ENCODE data around the gene SNTB2.

The SNTB2 gene

DNA sequence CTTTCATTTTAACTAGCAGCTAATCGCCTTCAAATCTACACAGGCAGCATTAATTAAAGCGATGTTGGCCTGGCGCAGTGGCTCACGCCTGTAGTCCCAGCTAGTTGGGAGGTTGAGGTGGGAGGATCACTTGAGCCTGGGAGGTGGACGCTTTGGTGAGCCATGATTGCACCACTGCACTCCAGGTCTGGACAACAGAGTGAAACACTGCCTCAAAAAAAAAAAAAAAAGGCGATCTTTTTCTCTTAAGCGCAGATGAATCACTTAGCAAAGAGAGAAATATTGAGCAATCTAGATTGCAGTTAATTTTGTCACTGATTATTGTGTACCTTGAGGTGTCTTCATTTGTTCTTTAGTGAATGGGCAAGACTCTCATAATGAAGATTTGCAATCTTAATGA is 12.4 kb downstream of the SNTB2 start:
- no peaks in the 10 kb centered on the region for H3K9me3 ChIP-seq (ENCODE audit: control insufficient read depth in 1 of 2, low read length in 2 of 2)
- no peak overlapping the region for H3K4me3 ChIP-seq (ENCODE audit: low read depth in 1 of 2, low read length in 2 of 2)
- H3K36me3 ChIP-seq (ENCODE audit: control insufficient read depth in 1 of 2, insufficient read depth in 2 of 2, low read length in 2 of 2): no peaks in the 10 kb centered on the region
- H3K4me1 ChIP-seq (ENCODE audit: control insufficient read depth in 1 of 2, insufficient read depth in 2 of 2, low read length in 2 of 2): peaks cover 4 to 31% of the 10 kb centered on the region in 2 donors
- H3K27ac ChIP-seq (ENCODE audit: low read length): no peak overlapping the region
- no peaks in the 10 kb centered on the region for H3K27me3 ChIP-seq (ENCODE audit: low read depth, low read length)

DNA sequence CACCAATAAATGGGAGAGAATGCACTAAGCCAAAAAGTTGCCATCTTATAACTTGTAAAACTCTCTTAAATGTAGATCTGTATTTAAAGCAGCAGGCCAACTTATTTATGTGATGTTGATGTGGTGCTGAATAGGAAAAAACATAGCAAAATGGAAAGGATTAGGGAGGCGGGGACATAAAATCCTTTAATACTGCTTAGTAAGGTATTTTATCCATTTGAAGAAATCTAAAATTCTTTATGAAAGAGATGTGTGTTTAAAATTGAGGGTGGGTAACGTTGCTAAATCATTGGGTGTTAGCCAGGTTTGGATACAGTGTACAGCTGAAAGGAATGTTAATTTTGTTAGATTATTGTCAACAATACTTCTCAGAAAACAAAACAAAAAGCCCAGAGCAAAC is 14.3 kb downstream of the SNTB2 start:
- Histone ChIP-seq H3K27me3 (ENCODE audit: low read depth, low read length) (no peaks in the 10 kb centered on the region), H3K9me3 (ENCODE audit: control insufficient read depth in 1 of 2, low read length in 2 of 2) (no peaks in the 10 kb centered on the region), H3K4me1 (ENCODE audit: control insufficient read depth in 1 of 2, insufficient read depth in 2 of 2, low read length in 2 of 2) (peaks cover 4 to 29% of the 10 kb centered on the region in 2 donors), H3K27ac (ENCODE audit: low read length) (no peak overlapping the region), H3K4me3 (ENCODE audit: low read depth in 1 of 2, low read length in 2 of 2) (no peak overlapping the region), H3K36me3 (ENCODE audit: control insufficient read depth in 1 of 2, insufficient read depth in 2 of 2, low read length in 2 of 2) (no peaks in the 10 kb centered on the region)

- H3K9me3 ChIP-seq (ENCODE audit: control insufficient read depth in 1 of 2, low read length in 2 of 2): no peaks in the 10 kb centered on the region
- H3K27ac ChIP-seq (ENCODE audit: low read length): no peak overlapping the region
- H3K27me3 ChIP-seq (ENCODE audit: low read depth, low read length): no peaks in the 10 kb centered on the region
- H3K36me3 ChIP-seq (ENCODE audit: control insufficient read depth in 1 of 2, insufficient read depth in 2 of 2, low read length in 2 of 2): no peaks in the 10 kb centered on the region
- peaks cover 4 to 29% of the 10 kb centered on the region in 2 donors for H3K4me1 ChIP-seq (ENCODE audit: control insufficient read depth in 1 of 2, insufficient read depth in 2 of 2, low read length in 2 of 2)
- no peak overlapping the region for H3K4me3 ChIP-seq (ENCODE audit: low read depth in 1 of 2, low read length in 2 of 2)
Observed at GRCh38 chr16:69201787-69202186, 14.8 kb downstream of the SNTB2 start.

GRCh38 chr16:69204172-69204571 is 17.2 kb downstream of the SNTB2 start:
- Histone ChIP-seq H3K27ac (ENCODE audit: low read length) (no peak overlapping the region), H3K4me1 (ENCODE audit: control insufficient read depth in 1 of 2, insufficient read depth in 2 of 2, low read length in 2 of 2) (peaks cover 4 to 26% of the 10 kb centered on the region in 2 donors), H3K9me3 (ENCODE audit: control insufficient read depth in 1 of 2, low read length in 2 of 2) (no peaks in the 10 kb centered on the region), H3K27me3 (ENCODE audit: low read depth, low read length) (no peaks in the 10 kb centered on the region), H3K4me3 (ENCODE audit: low read depth in 1 of 2, low read length in 2 of 2) (no peak overlapping the region), H3K36me3 (ENCODE audit: control insufficient read depth in 1 of 2, insufficient read depth in 2 of 2, low read length in 2 of 2) (no peaks in the 10 kb centered on the region)

DNA sequence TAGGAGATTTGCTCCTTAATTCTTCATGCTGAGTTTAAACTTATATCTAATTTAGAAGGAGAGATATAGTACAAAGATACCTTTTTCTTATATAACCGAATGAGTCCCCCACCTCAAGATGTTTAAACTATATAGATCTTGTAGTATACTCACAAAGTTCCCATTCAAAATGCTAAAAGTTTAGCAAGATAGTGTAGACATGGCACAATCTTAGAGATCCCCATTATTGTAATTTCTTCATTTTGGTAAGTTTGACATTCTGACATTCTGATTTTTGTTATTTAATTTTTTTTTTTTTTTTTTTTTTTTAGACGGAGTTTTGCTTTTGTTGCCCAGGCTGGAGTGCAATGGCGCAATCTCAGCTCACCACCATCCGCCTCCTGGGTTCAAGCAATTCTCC is 22.8 kb downstream of the SNTB2 start:
- Histone ChIP-seq H3K27me3 (ENCODE audit: low read depth, low read length) (no peaks in the 10 kb centered on the region), H3K9me3 (ENCODE audit: control insufficient read depth in 1 of 2, low read length in 2 of 2) (no peaks in the 10 kb centered on the region), H3K36me3 (ENCODE audit: control insufficient read depth in 1 of 2, insufficient read depth in 2 of 2, low read length in 2 of 2) (no peaks in the 10 kb centered on the region), H3K4me3 (ENCODE audit: low read depth in 1 of 2, low read length in 2 of 2) (no peak overlapping the region), H3K27ac (ENCODE audit: low read length) (no peak overlapping the region), H3K4me1 (ENCODE audit: control insufficient read depth in 1 of 2, insufficient read depth in 2 of 2, low read length in 2 of 2) (peaks cover 0 to 3% of the 10 kb centered on the region in 2 donors)

DNA sequence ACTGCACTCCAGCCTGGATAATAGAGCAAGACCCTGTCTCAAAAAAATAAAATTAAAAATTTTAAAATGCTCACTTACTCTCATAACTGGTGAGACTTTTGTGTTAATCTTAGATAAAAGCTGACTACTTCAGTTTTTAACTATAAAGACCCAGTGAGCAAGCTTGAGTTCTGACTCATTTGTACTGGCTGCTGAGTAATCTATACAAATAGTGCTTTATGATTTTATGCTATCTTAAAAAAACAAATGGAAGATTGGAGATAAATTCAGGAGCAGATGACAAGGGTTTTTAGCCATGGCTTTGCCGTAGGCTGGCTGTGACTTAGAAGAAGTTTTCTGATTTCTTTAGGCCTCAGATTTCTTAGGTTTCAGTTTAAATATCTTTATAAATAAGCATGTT is 30.5 kb downstream of the SNTB2 start:
- Histone ChIP-seq H3K27me3 (ENCODE audit: low read depth, low read length) (no peaks in the 10 kb centered on the region), H3K27ac (ENCODE audit: low read length) (no peak overlapping the region), H3K4me3 (ENCODE audit: low read depth in 1 of 2, low read length in 2 of 2) (no peak overlapping the region), H3K36me3 (ENCODE audit: control insufficient read depth in 1 of 2, insufficient read depth in 2 of 2, low read length in 2 of 2) (no peaks in the 10 kb centered on the region), H3K9me3 (ENCODE audit: control insufficient read depth in 1 of 2, low read length in 2 of 2) (no peaks in the 10 kb centered on the region), H3K4me1 (ENCODE audit: control insufficient read depth in 1 of 2, insufficient read depth in 2 of 2, low read length in 2 of 2) (peaks cover 0 to 7% of the 10 kb centered on the region in 2 donors)

DNA sequence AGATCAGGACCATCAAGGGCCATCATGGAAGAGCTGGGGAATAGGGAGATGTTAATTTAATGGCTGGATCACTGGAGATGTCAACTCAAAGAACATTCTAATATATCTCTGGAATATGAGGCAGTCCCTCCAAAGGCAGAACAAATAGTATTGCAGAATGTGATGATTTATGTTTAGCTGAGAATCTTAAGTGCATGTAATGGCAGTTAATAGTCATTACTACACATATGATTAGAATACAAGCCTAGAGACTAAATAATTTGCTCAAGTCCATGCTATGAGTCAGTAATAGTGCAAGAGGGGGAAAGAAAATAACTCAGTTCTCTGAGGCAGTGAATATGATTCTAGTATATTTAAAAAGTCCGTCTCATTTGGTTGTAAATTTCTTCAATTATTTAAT is 32.3 kb downstream of the SNTB2 start:
- peaks cover 0 to 7% of the 10 kb centered on the region in 2 donors for H3K4me1 ChIP-seq (ENCODE audit: control insufficient read depth in 1 of 2, insufficient read depth in 2 of 2, low read length in 2 of 2)
- no peak overlapping the region for H3K4me3 ChIP-seq (ENCODE audit: low read depth in 1 of 2, low read length in 2 of 2)
- no peaks in the 10 kb centered on the region for H3K36me3 ChIP-seq (ENCODE audit: control insufficient read depth in 1 of 2, insufficient read depth in 2 of 2, low read length in 2 of 2)
- H3K27ac ChIP-seq (ENCODE audit: low read length): no peak overlapping the region
- H3K9me3 ChIP-seq (ENCODE audit: control insufficient read depth in 1 of 2, low read length in 2 of 2): no peaks in the 10 kb centered on the region
- H3K27me3 ChIP-seq (ENCODE audit: low read depth, low read length): no peaks in the 10 kb centered on the region

DNA sequence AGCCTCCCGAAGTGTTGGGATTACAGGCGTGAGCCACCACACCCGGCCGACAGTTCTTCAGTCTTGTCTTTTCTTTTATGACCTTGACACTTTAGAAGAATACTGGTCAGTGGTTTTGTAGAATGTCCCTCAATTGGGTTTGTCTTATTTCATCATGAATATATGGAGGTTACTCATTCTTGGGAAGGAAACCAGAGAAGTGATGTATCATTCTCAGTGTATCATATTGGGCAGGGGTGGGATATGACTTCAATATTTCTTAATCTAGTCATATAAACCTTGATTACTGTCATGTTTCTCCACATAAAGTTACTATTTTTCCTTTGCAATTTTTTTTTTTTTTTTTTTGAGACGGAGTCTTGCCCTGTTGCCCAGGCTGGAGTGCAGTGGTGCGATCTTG is 36.9 kb downstream of the SNTB2 start:
- Histone ChIP-seq H3K4me3 (ENCODE audit: low read depth in 1 of 2, low read length in 2 of 2) (no peak overlapping the region), H3K27me3 (ENCODE audit: low read depth, low read length) (no peaks in the 10 kb centered on the region), H3K4me1 (ENCODE audit: control insufficient read depth in 1 of 2, insufficient read depth in 2 of 2, low read length in 2 of 2) (no peaks in the 10 kb centered on the region), H3K36me3 (ENCODE audit: control insufficient read depth in 1 of 2, insufficient read depth in 2 of 2, low read length in 2 of 2) (no peaks in the 10 kb centered on the region), H3K27ac (ENCODE audit: low read length) (no peak overlapping the region), H3K9me3 (ENCODE audit: control insufficient read depth in 1 of 2, low read length in 2 of 2) (no peaks in the 10 kb centered on the region)

DNA sequence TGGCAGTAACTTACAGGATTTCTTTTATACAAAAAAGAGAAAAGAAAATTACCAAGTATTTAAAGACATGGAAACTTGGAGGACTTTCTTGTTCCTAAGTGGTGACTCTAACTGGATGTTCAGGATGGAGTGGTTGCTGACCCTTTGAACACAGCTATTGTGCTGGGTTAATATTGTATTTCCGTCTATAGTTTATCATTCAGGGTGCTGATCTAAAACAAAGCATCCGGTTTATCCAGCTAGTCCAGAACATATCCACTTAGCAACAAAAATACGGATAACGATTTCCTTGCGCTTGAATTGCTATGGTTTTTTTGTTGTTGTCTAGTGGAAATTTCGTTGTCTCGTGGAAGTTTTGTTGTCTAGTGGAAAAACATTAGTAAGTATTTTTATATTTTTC is 38.2 kb downstream of the SNTB2 start:
- H3K27ac ChIP-seq (ENCODE audit: low read length): no peak overlapping the region

DNA sequence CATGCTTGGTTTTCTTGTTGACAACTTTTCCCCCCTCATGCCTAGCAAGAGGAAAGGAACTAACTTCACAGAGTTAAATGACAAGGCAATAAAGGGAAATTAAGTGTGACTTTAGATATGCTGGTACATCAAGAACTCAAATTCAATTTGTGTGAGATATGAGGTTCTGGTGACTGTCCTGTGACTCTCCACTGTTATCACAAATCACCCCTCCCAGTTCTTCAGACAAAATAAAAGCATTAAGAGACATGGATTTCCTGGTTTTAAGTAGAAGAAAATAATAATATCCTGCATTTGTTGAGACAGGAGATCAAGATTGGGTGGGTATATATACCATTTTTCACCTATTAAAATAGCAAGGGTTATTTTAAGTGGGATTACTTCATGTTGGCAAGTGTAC is 46.2 kb downstream of the SNTB2 start:
- Histone ChIP-seq H3K27ac (ENCODE audit: low read length) (no peak overlapping the region), H3K4me1 (ENCODE audit: control insufficient read depth in 1 of 2, insufficient read depth in 2 of 2, low read length in 2 of 2) (peaks cover 0 to 7% of the 10 kb centered on the region in 2 donors), H3K27me3 (ENCODE audit: low read depth, low read length) (no peaks in the 10 kb centered on the region), H3K4me3 (ENCODE audit: low read depth in 1 of 2, low read length in 2 of 2) (no peak overlapping the region), H3K36me3 (ENCODE audit: control insufficient read depth in 1 of 2, insufficient read depth in 2 of 2, low read length in 2 of 2) (no peaks in the 10 kb centered on the region), H3K9me3 (ENCODE audit: control insufficient read depth in 1 of 2, low read length in 2 of 2) (no peaks in the 10 kb centered on the region)

More for the DNA sequence above, 38.2 kb downstream of the SNTB2 start:
- H3K4me3 ChIP-seq (ENCODE audit: low read depth in 1 of 2, low read length in 2 of 2): no peak overlapping the region
- no peaks in the 10 kb centered on the region for H3K4me1 ChIP-seq (ENCODE audit: control insufficient read depth in 1 of 2, insufficient read depth in 2 of 2, low read length in 2 of 2)
- H3K27me3 ChIP-seq (ENCODE audit: low read depth, low read length): no peaks in the 10 kb centered on the region
- no peaks in the 10 kb centered on the region for H3K9me3 ChIP-seq (ENCODE audit: control insufficient read depth in 1 of 2, low read length in 2 of 2)
- no peaks in the 10 kb centered on the region for H3K36me3 ChIP-seq (ENCODE audit: control insufficient read depth in 1 of 2, insufficient read depth in 2 of 2, low read length in 2 of 2)

DNA sequence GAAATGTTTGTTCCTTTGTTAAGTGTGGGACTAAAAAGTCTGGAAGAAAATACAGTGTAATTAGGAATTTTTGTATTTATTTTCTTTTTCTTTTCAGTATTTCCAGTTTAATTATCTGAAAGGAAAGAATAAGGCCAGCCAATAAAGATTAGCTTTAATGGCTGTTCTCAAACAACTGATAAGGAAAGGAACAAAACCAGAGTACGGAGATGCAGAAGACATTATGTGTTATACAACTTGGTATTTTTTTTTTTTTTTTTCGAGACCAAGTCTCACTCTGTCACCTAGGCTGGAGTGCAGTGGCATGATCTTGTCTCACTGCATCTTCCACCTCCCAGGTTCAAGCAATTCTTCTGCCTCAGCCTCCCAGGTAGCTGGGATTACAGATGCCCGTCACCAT is 47.5 kb downstream of the SNTB2 start:
- Histone ChIP-seq H3K36me3 (ENCODE audit: control insufficient read depth in 1 of 2, insufficient read depth in 2 of 2, low read length in 2 of 2) (no peaks in the 10 kb centered on the region), H3K4me1 (ENCODE audit: control insufficient read depth in 1 of 2, insufficient read depth in 2 of 2, low read length in 2 of 2) (peaks cover 0 to 11% of the 10 kb centered on the region in 2 donors), H3K9me3 (ENCODE audit: control insufficient read depth in 1 of 2, low read length in 2 of 2) (no peaks in the 10 kb centered on the region), H3K27me3 (ENCODE audit: low read depth, low read length) (no peaks in the 10 kb centered on the region), H3K4me3 (ENCODE audit: low read depth in 1 of 2, low read length in 2 of 2) (no peak overlapping the region), H3K27ac (ENCODE audit: low read length) (no peak overlapping the region)

DNA sequence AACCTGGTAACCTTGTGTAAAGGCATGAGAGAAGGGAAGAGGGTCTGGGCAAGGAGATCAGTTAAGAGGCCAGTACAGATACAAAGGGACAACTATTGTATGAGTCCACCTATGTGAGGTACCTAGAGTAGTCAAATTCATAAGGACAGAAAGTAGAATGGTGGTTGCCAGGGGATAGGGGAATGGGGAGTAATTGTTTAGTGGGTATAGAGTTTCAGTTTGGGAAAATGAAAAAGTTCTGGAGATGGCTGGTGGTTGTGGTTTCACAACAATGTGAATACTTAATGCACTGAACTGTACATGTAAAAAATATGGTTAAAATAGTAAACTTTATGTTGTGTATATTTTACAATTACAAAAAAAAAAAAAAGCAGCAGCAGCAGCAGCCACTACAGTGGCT is 49.4 kb downstream of the SNTB2 start:
- Histone ChIP-seq H3K9me3 (ENCODE audit: control insufficient read depth in 1 of 2, low read length in 2 of 2) (no peaks in the 10 kb centered on the region), H3K27me3 (ENCODE audit: low read depth, low read length) (no peaks in the 10 kb centered on the region), H3K4me3 (ENCODE audit: low read depth in 1 of 2, low read length in 2 of 2) (no peak overlapping the region), H3K27ac (ENCODE audit: low read length) (no peak overlapping the region), H3K4me1 (ENCODE audit: control insufficient read depth in 1 of 2, insufficient read depth in 2 of 2, low read length in 2 of 2) (peaks cover 0 to 20% of the 10 kb centered on the region in 2 donors), H3K36me3 (ENCODE audit: control insufficient read depth in 1 of 2, insufficient read depth in 2 of 2, low read length in 2 of 2) (no peaks in the 10 kb centered on the region)
